Measurements from ENCODE around the gene GOT1. TPM values are rescaled to one million over a fixed set of nuclear protein-coding genes. Genes with fewer than 3 reads are reported as not detected.

GOT1 gene
- total RNA-seq, 1 experiment from 2014 or later, result 51.6 TPM

GRCh38 chr10:99389729-99390480 is 40.5 kb downstream of the GOT1 start:
- no peaks in the 10 kb centered on the region for H3K9me3 ChIP-seq (ENCODE audit: control insufficient read depth, insufficient read depth, low read depth, low read length)
- H3K4me1 ChIP-seq (ENCODE audit: control insufficient read depth, insufficient read depth, low read length), result peaks cover 13% of the 10 kb centered on the region
- CTCF ChIA-PET, result no interaction called here
- in situ Hi-C loops (cut with HindIII; ENCODE audit: low pct_unique_long_range_greater_than_20kb, low sequenced_read_pairs), result no loop called here
- DNase-seq (ENCODE audit: low read depth, low spot score) (no peak), ATAC-seq (no peak)
- BruUV-seq (replicated peaks), result no TSS peak
- TF ChIP-seq REST (IDR thresholded peaks at IDR 0.05; ENCODE audit: insufficient read depth in 1 of 2, low read depth in 2 of 2, low read length in 1 of 2) (no peak), POLR2AphosphoS5 (IDR thresholded peaks at IDR 0.05; ENCODE audit: low read depth, low read length) (no peak), CTCF (IDR thresholded peaks at IDR 0.05) (no peak), TCF7L2 (IDR thresholded peaks at IDR 0.05; ENCODE audit: low read depth, low read length) (no peak), SIN3A (IDR thresholded peaks at IDR 0.05; ENCODE audit: borderline replicate concordance, insufficient read depth, low read depth, low read length) (no peak)
- no peak overlapping the region for H3K27ac ChIP-seq (ENCODE audit: low read length)
- no peak overlapping the region for H3K4me3 ChIP-seq (ENCODE audit: low read depth in 2 of 2, low read length in 2 of 2)
- no peaks in the 10 kb centered on the region for H3K36me3 ChIP-seq (ENCODE audit: control insufficient read depth, insufficient read depth, low read length)
- no peaks in the 10 kb centered on the region for H3K27me3 ChIP-seq (ENCODE audit: control insufficient read depth, insufficient read depth, low read length)
- POLR2A ChIA-PET, result no interaction called here
- intact Hi-C loops (cut with micrococcal nuclease; ENCODE audit: unreplicated experiment), result no loop called here

GRCh38 chr10:99387541-99387940 is 42.9 kb downstream of the GOT1 start:
- in situ Hi-C loops (cut with HindIII; ENCODE audit: low pct_unique_long_range_greater_than_20kb, low sequenced_read_pairs), result no loop called here

More at GRCh38 chr10:99387541-99387940, 42.9 kb downstream of the GOT1 start:
- ATAC-seq (no peak), DNase-seq (ENCODE audit: low read depth, low spot score) (no peak)
- Histone ChIP-seq H3K36me3 (ENCODE audit: control insufficient read depth, insufficient read depth, low read length) (no peaks in the 10 kb centered on the region), H3K27me3 (ENCODE audit: control insufficient read depth, insufficient read depth, low read length) (no peaks in the 10 kb centered on the region), H3K27ac (ENCODE audit: low read length) (no peak overlapping the region), H3K9me3 (ENCODE audit: control insufficient read depth, insufficient read depth, low read depth, low read length) (no peaks in the 10 kb centered on the region), H3K4me3 (ENCODE audit: low read depth in 2 of 2, low read length in 2 of 2) (no peak overlapping the region), H3K4me1 (ENCODE audit: control insufficient read depth, insufficient read depth, low read length) (peaks cover 10% of the 10 kb centered on the region)
- intact Hi-C loops (cut with micrococcal nuclease; ENCODE audit: unreplicated experiment), result no loop called here
- BruUV-seq (replicated peaks), result no TSS peak
- ChIA-PET CTCF (no interaction called here), POLR2A (interaction anchor here (0.7 kb wide), 1 partner anchor 102 kb away, joined by 3 read pairs; no protein-coding TSS in a partner anchor)
- no peak for TF ChIP-seq REST (IDR thresholded peaks at IDR 0.05; ENCODE audit: insufficient read depth in 1 of 2, low read depth in 2 of 2, low read length in 1 of 2)
- no peak for TF ChIP-seq TCF7L2 (IDR thresholded peaks at IDR 0.05; ENCODE audit: low read depth, low read length)
- TF ChIP-seq CTCF (IDR thresholded peaks at IDR 0.05), result no peak
- no peak for TF ChIP-seq POLR2AphosphoS5 (IDR thresholded peaks at IDR 0.05; ENCODE audit: low read depth, low read length)
- TF ChIP-seq SIN3A (IDR thresholded peaks at IDR 0.05; ENCODE audit: borderline replicate concordance, insufficient read depth, low read depth, low read length), result no peak
